CD4-positive, alpha-beta T cell treated with Interleukin-10 for 1 hour (primary cell): ENCODE data around the gene SEC23IP.

Source experiments
- DNase-seq: peaks from one replicate; pipeline ENCODE4 v3.0.0-alpha.2; 2020

SEC23IP gene

GRCh38 chr10:119942973-119943372, 50.4 kb downstream of the SEC23IP start:
- DNase-seq: no peak

- no peak for DNase-seq
These were observed 53.3 kb downstream of the SEC23IP start for GRCh38 chr10:119945805-119946204.

- DNase-seq: no peak
These were observed 54.8 kb downstream of the SEC23IP start for GRCh38 chr10:119947300-119947699.

DNA sequence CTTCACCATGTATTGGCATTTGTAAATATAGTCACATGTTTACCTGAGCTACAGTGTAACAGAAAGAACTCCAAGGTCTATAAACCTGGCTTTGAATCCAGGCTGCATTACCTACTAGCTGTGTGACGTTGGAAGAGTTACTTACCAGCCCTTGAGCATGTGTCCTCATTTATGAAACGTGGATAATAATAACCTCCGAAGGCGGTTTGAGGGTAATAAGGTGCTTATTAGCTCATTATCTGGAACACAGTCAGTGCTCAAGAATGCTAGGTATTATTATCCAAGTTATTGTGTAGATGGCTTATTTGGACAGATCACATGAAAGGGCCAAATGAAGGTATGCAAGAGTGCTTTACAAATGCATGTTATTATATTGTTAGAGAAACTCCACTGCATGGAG, 64.9 kb downstream of the SEC23IP start:
- DNase-seq: no peak

GRCh38 chr10:119962837-119963236, 70.3 kb downstream of the SEC23IP start:
- no peak for DNase-seq

- no peak for DNase-seq
These were observed 74.5 kb downstream of the SEC23IP start for GRCh38 chr10:119967066-119967465.

DNA sequence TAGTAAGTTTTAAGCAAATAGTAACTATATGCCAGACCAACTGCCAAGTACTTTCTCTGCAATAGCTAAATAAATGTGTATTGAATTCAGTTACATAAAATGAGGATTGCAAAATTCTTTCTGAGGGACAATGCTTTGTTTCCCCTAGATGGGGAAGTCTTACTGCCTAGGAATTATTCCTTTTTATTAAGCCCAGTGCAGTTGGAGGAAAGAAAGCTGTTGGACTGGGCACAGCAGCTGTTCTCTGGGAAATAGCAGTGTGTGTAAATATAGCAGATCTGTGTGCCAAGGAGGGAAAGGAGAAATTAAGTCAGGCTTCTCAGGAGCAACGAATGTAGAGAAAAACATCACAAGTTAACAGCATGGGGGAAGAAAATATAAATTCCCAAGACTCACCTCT, 77.1 kb downstream of the SEC23IP start:
- no peak for DNase-seq

GRCh38 chr10:119970107-119970506, 77.6 kb downstream of the SEC23IP start:
- DNase-seq: no peak

DNA sequence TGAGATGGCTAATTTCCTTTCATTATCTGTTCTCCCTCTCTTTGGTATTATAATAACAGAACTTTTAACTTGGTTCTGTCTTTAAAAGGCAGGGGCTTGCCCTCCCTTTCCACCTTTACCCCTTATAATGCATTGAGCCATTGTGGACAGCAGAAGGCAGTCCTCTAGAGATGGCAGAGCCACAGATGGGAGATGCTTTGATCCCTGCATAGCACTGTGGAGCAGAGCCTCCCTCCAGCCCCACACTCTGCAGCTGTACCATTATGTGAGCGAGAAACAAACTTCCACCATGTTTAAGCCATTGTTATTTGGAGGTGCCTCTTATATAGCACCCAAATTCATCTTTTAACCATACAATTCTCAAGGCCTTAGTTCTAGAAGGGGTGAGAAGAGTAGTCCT, 78.4 kb downstream of the SEC23IP start:
- no peak for DNase-seq

DNA sequence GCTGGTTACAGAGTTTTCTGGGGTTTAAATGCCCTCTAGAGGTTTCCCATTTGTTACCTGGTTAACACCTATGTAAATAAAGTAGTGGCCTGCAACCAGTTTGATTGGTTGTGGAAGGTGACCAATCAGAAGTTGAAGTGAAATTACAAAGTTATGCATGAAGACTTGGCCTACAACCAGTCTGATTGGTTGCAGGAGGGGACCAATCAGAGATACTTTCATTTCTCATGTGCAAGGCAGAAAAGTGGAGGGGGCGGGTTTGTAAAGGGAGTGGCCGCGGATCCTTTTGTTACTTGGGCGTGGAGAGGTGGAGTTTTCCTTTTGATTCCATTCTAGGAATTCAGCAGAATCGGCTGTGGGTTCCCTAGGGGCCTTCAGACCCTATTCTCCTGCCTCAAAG, 80.8 kb downstream of the SEC23IP start:
- no peak for DNase-seq

GRCh38 chr10:119976421-119976820, 83.9 kb downstream of the SEC23IP start:
- no peak for DNase-seq

DNA sequence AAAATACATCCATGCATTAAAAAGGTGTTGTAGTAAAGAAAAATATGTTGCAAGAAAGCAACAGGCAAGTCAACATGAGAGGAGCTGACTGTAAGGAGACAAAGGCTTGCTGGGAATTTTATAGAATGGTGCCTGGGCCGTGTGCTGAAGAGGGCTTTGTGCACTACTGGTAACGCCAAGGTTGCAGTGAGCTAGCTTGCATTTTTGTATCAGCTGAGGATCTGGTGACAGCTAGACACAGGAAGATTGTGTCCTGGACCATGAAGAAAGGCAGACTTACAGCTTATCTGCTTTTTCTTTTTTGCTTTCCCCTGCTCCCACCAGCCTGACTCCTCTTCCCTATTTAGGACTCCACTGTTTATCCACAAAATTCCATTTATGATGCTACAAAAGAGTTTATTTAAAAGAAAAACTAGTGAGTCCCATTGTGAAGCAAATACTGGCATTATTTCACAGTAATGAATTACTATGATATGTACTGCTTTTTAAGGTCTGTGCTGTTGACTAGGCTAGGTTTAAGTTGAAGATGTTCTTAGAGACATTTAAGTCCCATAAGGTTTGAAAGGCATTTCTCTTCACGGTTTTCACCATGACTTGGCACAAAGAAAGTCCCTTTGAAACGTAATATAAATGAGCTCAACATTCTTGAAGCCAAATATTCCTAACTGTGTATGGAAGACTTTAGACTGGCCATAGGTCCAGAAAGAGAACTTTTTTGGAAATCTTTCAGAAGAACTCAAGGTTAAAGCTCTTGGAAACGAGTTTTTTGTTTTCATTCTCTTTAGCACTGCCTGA, 88.6 kb downstream of the SEC23IP start:
- no peak for DNase-seq

DNA sequence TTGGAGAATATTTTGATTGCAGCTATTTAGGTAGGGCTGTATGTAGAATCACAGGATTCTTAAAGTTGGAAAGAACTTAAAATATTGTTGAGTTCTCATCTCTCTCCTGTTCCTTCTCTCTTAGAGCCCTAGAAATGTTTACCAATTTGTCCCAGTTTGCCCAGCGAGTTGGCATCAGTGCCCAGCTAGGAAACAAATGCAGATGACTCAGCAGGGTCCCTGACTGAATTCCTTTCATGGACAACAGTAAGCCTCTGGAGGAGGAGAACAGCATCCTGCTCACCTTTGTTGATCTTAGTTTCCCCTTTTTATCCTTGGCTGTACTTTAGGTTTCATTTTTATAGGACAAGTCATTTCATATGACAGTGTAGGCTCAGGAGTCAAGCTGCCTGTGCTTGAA, 89.3 kb downstream of the SEC23IP start:
- DNase-seq: no peak

DNA sequence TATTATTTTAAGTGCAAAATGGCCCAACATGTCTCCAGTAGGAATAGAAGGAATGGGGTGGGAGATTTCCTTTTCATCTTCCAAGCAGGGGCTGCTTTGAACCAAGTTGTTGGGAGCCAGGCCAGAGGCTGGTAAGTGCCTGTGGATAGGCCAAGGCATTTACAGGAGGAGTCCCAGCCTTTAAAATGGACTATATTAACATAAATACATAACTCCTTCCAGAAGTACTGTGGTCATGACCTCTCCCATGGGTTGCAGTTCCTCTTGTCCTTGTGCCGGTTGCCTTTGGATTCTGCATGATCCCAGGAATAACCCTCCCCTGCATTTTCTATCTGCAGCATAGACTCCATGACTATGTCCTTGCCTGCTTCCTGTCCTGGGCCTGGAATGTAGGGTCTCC, 95.8 kb downstream of the SEC23IP start:
- DNase-seq: no peak

GRCh38 chr10:119989966-119990365, 97.4 kb downstream of the SEC23IP start:
- DNase-seq: no peak

GRCh38 chr10:119991066-119991465, 98.5 kb downstream of the SEC23IP start:
- no peak for DNase-seq

DNA sequence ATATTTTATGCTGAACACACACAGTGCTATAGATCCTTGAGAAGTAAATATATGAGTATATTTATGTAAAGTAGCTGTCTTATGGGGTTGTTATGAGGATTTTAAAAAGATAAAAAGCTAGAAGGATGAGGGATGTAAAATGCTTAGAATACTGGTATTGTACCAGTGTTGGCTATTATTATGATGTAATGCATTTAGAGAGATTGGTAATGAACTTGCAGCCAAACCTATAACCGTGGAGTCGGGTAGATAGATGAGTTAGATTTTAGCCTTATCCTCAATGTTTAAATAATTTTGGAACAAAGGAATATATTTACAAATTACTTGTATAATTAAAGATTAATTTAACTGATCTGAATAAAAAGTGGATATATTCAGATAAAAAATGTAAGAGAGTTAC, 99.3 kb downstream of the SEC23IP start:
- DNase-seq: no peak
